Activated CD8-positive, alpha-beta T cell treated with anti-CD3 and anti-CD28 coated beads for 36 hours (primary cell): Measurements from ENCODE around the gene ARMC5. TPM values are rescaled to one million over a fixed set of nuclear protein-coding genes. Genes with fewer than 3 reads are reported as not detected.
A peak's percentile ranks its signal among the peaks of the same experiment; 100 is the strongest.

Experiments used
- ATAC-seq: fragments of 200-7000 bp; cut with Tn5 transposase; one replicate; pipeline ENCODE4 v1.10.0; 2021; ENCODE audit warnings: mild to moderate bottlenecking, moderate library complexity
- CTCF ChIA-PET: fragments of 350-600 bp; sonication (Branson Sonifier 250); formaldehyde crosslinking; loops from one replicate; lab custom pipeline; 2021; ENCODE audit warnings: antibody characterized with exemption; lab: Charles Lee
- POLR2A ChIA-PET: fragments of 350-600 bp; sonication (Branson Sonifier 250); formaldehyde crosslinking; loops from one replicate; lab custom pipeline; 2021; ENCODE audit warnings: antibody characterized with exemption; lab: Charles Lee
- DNase-seq: peaks from one replicate; pipeline ENCODE4 v3.0.0-alpha.2; 2020
- H3K27ac Mint-ChIP-seq: one replicate; pipeline ENCODE4 v1.8.0; 2021; ENCODE audit warnings: mild to moderate bottlenecking, mixed read lengths
- H3K27me3 Mint-ChIP-seq: one replicate; pipeline ENCODE4 v1.8.0; 2021; ENCODE audit warnings: mixed read lengths
- H3K36me3 Mint-ChIP-seq: one replicate; pipeline ENCODE4 v1.8.0; 2021; ENCODE audit warnings: low read depth, mixed read lengths
- H3K4me1 Mint-ChIP-seq: one replicate; pipeline ENCODE4 v1.8.0; 2021; ENCODE audit warnings: low read depth, mixed read lengths
- H3K4me3 Mint-ChIP-seq: one replicate; pipeline ENCODE4 v1.8.0; 2021; ENCODE audit warnings: mild to moderate bottlenecking, moderate library complexity, mixed read lengths
- H3K9me3 Mint-ChIP-seq: one replicate; pipeline ENCODE4 v1.8.0; 2021; ENCODE audit warnings: mixed read lengths
- intact Hi-C: fragments of 100-400 bp; cut with micrococcal nuclease; formaldehyde crosslinking; loops from one replicate; pipeline ENCODE4 v1.10.0; 2022
- total RNA-seq, 2 experiments: library from RNA; stranded (reverse); gene quantifications; one replicate each; pipeline ENCODE4 v1.2.3, GENCODE V29; 2021
- TF ChIP-seq, protein P1 (sequence below): fragments of 200-600 bp; IDR thresholded peaks from one replicate; pipeline ENCODE4 v1.8.0; 2022; ENCODE audit warnings: antibody characterized with exemption, mild to moderate bottlenecking

The ARMC5 gene
- total RNA-seq, 2 experiments from 2014 or later = 8.2 to 10.0 TPM

DNA sequence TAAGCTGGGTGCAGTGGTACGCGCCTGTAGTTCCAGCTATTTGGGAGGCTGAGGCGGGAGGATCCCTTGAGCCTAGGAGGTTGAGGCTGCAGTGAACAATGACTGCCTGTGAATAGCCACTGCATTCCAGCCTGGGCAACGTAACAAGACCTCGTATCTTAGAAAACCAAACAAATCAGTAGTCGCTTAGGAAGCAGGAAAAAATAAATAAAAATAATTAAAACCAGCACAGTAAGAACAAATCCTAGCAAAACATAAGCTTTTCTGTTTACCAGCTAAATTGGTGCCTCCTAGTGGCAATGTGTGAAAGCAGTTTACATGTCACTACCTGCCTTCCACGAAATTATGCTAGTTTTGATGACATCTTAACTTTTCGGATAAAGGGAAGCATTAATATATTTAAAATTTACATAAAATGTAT, 1.3 kb downstream of the ARMC5 start:
- Mint-ChIP-seq H3K9me3 (no peaks in the 10 kb centered on the region), H3K4me1 (peaks cover 31% of the 10 kb centered on the region), H3K27me3 (no peaks in the 10 kb centered on the region), H3K27ac (peak overlapping the region; percentile 96), H3K4me3 (peak overlapping the region; percentile 91), H3K36me3 (peaks cover 30% of the 10 kb centered on the region)
- TF ChIP-seq, protein P1, sequence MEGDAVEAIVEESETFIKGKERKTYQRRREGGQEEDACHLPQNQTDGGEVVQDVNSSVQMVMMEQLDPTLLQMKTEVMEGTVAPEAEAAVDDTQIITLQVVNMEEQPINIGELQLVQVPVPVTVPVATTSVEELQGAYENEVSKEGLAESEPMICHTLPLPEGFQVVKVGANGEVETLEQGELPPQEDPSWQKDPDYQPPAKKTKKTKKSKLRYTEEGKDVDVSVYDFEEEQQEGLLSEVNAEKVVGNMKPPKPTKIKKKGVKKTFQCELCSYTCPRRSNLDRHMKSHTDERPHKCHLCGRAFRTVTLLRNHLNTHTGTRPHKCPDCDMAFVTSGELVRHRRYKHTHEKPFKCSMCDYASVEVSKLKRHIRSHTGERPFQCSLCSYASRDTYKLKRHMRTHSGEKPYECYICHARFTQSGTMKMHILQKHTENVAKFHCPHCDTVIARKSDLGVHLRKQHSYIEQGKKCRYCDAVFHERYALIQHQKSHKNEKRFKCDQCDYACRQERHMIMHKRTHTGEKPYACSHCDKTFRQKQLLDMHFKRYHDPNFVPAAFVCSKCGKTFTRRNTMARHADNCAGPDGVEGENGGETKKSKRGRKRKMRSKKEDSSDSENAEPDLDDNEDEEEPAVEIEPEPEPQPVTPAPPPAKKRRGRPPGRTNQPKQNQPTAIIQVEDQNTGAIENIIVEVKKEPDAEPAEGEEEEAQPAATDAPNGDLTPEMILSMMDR = peak; percentile 78
- DNase-seq (peak; percentile 32), ATAC-seq (no peak)
- CTCF ChIA-PET = interaction anchor here (0.7 to 5.1 kb wide), 32 partner anchors 8 to 506 kb away, joined by 3 to 70 read pairs (median 4); partner anchors contain the start of genes FUS, PYCARD, RUSF1 and TGFB1I1
- POLR2A ChIA-PET = interaction anchor here (1.3 to 4.8 kb wide), 10 partner anchors 15 to 413 kb away, joined by 3 to 26 read pairs (median 6); partner anchors contain the start of genes FUS, RUSF1 and ZNF267
- intact Hi-C loops = no loop called here

DNA sequence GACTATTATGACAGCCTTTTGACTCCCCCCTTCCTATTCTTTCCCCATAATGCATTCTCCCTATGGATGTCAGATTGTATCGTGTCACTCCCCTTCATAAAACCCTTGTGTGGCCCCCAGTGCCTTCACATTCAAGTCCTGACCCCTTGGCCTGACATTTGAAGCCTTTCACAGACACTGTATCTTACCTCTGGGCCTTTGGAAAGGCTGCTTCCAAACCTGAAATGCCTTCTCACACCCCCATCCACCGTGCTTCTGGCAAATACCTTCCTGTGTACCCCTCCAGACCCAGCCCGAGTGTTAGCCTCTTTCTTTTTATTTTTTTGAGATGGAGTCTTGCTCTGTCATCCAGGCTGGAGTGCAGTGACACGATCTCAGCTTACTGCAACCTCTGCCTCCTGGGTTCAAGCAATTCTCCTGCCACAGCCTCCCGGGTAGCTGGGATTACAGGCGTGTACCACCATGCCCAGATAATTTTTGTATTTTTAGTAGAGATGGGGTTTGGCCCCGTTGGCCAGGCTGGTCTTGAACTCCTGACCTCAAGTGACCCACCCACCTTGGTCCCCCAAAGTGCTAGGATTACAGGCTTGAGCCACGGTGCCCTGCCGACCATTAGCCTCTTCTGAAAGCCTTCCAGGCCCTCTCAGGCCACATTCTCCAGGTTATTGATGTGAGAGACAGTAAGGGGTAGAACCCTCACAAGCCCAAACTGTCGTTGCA, 2.1 kb downstream of the ARMC5 start:
- no peak overlapping the region for H3K4me3 Mint-ChIP-seq
- intact Hi-C loops = no loop called here
- H3K9me3 Mint-ChIP-seq = no peaks in the 10 kb centered on the region
- ATAC-seq (no peak), DNase-seq (no peak)
- TF ChIP-seq, protein P1 = no peak
- ChIA-PET POLR2A (interaction anchor here (1.3 to 4.8 kb wide), 7 partner anchors 14 to 413 kb away, joined by 4 to 26 read pairs (median 6); partner anchors contain the start of genes FUS, RUSF1 and ZNF267), CTCF (interaction anchor here (0.8 to 5.1 kb wide), 29 partner anchors 7 to 507 kb away, joined by 3 to 70 read pairs (median 6); partner anchors contain the start of genes PYCARD, RUSF1, TGFB1I1 and ZNF267)
- H3K27ac Mint-ChIP-seq = peak overlapping the region; percentile 58
- peaks cover 25% of the 10 kb centered on the region for H3K4me1 Mint-ChIP-seq
- no peaks in the 10 kb centered on the region for H3K27me3 Mint-ChIP-seq
- peaks cover 29% of the 10 kb centered on the region for H3K36me3 Mint-ChIP-seq

DNA sequence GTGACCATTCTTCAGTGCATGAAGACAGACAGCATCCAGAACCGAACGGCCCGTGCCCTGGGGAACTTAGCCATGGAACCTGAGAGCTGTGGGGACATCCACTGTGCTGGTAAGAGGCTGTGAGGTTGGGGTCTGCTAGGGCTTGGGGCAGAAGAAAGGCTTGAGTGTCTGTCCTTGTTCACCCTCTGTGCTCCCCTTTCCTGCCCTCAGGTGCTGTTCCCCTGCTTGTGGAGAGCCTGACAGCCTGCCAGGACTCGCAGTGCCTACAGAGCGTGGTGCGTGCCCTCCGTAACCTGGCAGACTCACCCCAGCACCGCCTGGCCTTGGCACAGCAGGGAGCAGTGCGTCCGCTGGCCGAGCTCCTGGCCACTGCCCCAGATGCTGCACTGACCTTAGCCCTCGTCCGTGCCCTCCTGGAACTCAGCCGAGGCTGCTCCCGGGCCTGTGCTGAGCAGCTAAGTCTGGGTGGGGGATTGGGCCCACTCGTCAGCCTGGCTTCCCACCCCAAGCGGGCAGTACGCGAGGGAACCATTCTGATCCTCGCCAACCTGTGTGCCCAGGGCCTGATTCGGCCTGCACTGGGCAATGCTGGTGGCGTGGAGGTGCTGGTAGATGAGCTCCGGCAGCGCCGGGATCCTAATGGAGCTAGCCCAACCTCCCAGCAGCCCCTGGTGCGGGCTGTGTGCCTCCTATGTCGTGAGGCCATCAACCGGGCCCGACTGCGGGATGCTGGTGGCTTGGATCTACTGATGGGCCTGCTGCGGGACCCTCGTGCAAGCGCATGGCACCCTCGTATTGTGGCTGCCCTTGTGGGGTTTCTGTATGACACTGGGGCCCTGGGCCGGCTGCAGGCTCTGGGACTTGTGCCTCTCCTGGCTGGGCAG, 2.9 kb downstream of the ARMC5 start:
- intact Hi-C loops = no loop called here
- no peak overlapping the region for H3K27ac Mint-ChIP-seq
- CTCF ChIA-PET = interaction anchor here (2.3 kb wide), 1 partner anchor 20 kb away, joined by 6 read pairs; the partner anchor contains the start of gene ZNF843

DNA sequence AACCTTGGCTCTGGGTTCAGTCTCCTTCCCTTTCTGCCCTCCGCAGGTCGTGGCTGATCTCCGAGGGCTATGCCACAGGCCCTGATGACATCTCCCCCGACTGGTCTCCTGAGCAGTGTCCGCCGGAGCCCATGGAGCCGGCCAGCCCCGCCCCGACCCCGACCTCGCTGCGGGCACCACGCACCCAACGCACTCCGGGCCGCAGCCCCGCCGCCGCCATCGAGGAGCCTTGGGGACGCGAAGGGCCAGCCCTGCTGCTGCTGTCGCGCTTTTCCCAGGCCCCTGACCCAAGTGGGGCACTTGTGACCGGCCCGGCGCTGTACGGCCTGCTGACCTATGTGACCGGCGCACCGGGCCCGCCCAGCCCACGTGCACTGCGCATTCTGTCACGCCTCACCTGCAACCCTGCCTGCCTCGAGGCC, 5.1 kb downstream of the ARMC5 start:
- intact Hi-C loops = no loop called here
- DNase-seq (no peak), ATAC-seq (no peak)
- no peak overlapping the region for H3K4me3 Mint-ChIP-seq
- H3K27me3 Mint-ChIP-seq = no peaks in the 10 kb centered on the region
- peaks cover 25% of the 10 kb centered on the region for H3K4me1 Mint-ChIP-seq
- CTCF ChIA-PET = no interaction called here
- TF ChIP-seq, protein P1 = no peak
- POLR2A ChIA-PET = no interaction called here
- peaks cover 20% of the 10 kb centered on the region for H3K36me3 Mint-ChIP-seq
- no peak overlapping the region for H3K27ac Mint-ChIP-seq
- H3K9me3 Mint-ChIP-seq = no peaks in the 10 kb centered on the region

More for the DNA sequence above, 2.9 kb downstream of the ARMC5 start:
- POLR2A ChIA-PET = interaction anchor here (3.6 kb wide), 1 partner anchor 46 kb away, joined by 17 read pairs; the partner anchor contains the start of gene RUSF1
- DNase-seq (no peak), ATAC-seq (no peak)
- peaks cover 25% of the 10 kb centered on the region for H3K4me1 Mint-ChIP-seq
- no peak overlapping the region for H3K4me3 Mint-ChIP-seq
- peaks cover 29% of the 10 kb centered on the region for H3K36me3 Mint-ChIP-seq
- H3K9me3 Mint-ChIP-seq = no peaks in the 10 kb centered on the region
- no peaks in the 10 kb centered on the region for H3K27me3 Mint-ChIP-seq
- TF ChIP-seq, protein P1 = no peak
